NK-92 (cell line): Measurements from ENCODE around the gene ATG14.
"Not testable (repeated sequence)": the region's sequence is repeated elsewhere in the genome, so short reads cannot be mapped to it uniquely, and the experiment has no call there.

Experiments
- DNase-seq: peaks from one replicate; lab custom pipeline; 2025; ENCODE audit not compliant: unreplicated experiment; lab: John Stamatoyannopoulos, UW

The ATG14 gene

GRCh38 chr14:55387121-55387520 is 24.5 kb downstream of the ATG14 start:
- DNase-seq = no peak

GRCh38 chr14:55386037-55386808 is 25.4 kb downstream of the ATG14 start:
- no peak for DNase-seq

- DNase-seq = no peak
Observed at GRCh38 chr14:55384536-55384935, 27.1 kb downstream of the ATG14 start.

- DNase-seq = no peak
Observed at GRCh38 chr14:55383541-55384140, 28.0 kb downstream of the ATG14 start.

DNA sequence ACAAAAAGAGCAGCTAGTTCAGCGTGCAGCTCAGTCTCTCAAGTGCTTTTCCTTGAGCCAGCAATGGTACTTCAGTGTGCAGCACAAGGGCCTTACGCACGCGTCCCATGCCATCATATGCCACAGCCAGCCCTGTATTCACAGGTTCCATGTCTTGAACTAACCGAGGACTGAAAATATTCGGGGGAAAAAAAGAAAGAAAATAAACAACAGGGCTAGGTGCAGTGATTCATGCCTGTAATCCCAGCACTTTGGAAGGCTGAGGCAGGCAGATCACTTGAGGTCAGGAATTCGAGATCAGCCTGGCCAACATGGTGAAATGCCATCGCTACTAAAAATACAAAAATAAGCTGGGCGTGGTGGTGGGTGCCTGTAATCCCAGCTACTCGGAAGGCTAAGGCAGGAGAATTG is 28.6 kb downstream of the ATG14 start:
- DNase-seq = not testable (repeated sequence)

DNA sequence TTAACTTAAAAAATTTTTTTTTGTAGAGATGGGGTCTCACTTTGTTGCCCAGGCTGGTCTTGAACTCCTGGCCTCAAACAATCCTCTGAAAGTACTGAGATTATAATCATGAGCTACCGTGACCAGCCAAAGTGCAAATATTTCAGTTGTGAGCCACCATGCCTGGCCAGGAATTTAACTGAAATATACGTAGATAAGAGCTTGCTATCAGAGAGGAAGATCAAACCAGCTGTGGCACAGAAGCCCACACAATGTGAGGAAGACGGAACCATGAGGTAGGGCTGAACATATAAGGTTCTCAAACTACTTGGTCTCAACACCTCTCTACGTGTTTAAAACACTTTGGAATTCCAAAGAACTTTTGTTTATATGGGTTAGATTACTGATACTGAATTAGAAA is 29.1 kb downstream of the ATG14 start:
- DNase-seq = no peak

DNA sequence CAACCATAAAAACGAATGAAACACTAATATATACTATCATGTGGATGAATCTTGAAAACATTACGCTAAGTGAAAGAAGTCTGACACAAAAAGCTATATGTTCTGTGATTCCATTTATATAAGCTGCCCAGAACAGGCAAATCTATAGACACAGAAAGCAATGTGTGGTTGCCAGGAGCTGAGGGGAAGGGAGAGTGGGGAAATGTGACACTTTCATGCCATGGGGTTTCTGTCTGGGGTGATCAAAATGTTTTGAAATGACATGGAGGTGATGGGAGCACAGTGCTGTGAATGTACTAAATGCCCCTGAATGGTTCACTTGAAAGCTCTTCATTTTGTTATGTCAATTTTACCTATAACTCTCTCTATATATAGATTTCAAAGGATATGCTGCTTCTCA is 30.1 kb downstream of the ATG14 start:
- DNase-seq = no peak

GRCh38 chr14:55381040-55381439 is 30.6 kb downstream of the ATG14 start:
- DNase-seq = no peak

GRCh38 chr14:55377236-55377635 is 34.4 kb downstream of the ATG14 start:
- DNase-seq = no peak

DNA sequence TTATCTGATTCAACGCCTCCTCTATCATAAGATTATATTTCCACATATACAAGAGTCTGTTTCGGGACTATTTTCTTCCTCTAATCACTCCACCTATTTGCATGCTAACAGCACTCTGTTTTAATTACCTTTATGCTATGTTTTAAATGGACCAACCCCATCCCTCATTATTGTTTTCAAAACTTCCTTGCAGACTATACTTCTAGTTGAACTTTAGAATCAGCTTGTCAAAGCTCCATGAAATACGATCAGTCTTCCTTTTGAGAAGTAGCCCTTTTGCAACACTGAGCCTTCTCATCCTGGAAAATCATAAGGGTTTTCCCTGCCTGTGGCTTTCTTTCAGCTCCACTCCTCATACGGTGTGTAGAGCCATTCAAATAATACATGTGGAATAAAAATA is 36.9 kb downstream of the ATG14 start:
- DNase-seq = no peak

DNA sequence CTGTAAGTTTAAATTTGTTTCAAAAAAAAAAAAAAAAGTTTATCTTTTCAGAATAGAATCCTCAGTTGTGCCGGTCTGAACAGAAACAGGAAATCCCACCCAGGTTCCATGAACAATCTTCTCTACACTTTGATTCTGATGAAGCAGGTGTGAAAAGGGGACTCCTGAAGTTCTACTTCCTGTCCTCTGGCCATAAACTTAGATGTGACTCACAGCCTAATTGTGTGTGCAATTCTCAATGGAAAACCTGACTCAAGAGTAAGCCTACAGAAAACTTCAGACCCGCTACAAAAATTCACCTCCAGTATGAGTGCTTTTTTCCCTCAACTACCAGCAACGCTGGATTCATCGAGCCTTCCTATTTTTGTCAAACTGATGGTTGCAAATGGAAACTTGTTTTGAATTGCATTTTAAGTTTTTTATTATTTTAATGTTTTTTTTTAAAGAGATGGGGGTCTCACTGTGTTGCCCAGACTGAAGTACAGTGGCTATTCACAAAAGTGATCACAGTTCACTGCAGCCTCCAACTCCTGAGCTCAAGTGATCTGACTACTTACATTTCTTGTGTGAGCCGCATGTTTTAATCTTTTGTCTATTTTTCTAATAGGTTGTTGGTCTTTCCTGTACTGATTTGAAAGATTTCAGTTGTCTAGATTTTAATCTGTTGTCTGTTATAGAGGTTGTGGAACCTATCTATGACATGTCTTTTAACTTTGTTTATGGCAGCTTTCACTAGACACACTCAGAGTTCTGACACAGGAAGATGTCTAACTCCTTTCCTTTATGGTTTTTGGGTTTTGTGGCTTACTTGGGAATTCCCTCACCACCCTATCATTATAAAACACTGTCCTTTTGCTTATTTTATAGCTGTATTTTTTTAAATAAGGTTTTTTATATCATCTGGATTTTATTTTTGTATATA is 37.6 kb downstream of the ATG14 start:
- DNase-seq = no peak

GRCh38 chr14:55372825-55373224 is 38.8 kb downstream of the ATG14 start:
- no peak for DNase-seq

GRCh38 chr14:55372423-55372822 is 39.2 kb downstream of the ATG14 start:
- no peak for DNase-seq

DNA sequence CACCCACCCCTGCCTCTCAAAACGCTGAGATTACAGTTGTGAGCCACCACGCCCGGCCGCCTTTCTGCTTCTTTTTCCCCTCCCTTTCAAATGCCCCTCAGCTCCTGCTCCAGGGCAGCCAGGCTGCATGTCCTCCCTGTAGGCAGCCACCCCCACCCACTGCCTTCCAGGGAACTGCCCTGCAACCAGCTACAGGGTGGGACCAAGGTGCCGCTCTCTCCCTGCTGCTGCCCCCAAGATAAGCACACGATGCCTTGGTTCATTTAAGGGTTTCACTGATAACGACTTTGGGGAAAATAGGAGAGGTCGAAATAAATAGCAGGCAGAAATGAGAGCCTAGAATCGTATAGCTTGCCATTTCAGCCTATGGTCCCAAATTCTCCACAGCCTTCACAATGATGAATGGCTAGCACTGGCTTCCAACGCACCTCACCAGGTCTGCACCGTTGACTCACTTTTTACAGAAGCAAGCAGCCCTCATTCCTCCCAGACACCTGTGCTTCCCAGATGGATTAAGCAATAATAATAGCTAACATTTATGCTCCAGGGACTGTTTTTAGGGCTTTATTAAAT is 40.7 kb downstream of the ATG14 start:
- DNase-seq = no peak

- DNase-seq = no peak
Observed at GRCh38 chr14:55366271-55366670, 45.4 kb downstream of the ATG14 start.

- DNase-seq = no peak
Observed at GRCh38 chr14:55361190-55361589, 50.4 kb downstream of the ATG14 start.

GRCh38 chr14:55359307-55359706 is 52.3 kb downstream of the ATG14 start:
- no peak for DNase-seq

GRCh38 chr14:55356913-55357312 is 54.7 kb downstream of the ATG14 start:
- DNase-seq = no peak

GRCh38 chr14:55355922-55356321 is 55.7 kb downstream of the ATG14 start:
- DNase-seq = no peak

- no peak for DNase-seq
Observed at GRCh38 chr14:55354500-55354899, 57.1 kb downstream of the ATG14 start.

- no peak for DNase-seq
Observed at GRCh38 chr14:55353686-55354467, 57.8 kb downstream of the ATG14 start.
